Stimulated activated CD4-positive, alpha-beta T cell treated with anti-CD3 and anti-CD28 coated beads, Interleukin-4, amount 100 ng/mL, for 48 hours (primary cell): Measurements from ENCODE around the gene MYO3A.
A peak's percentile ranks its signal among the peaks of the same experiment; 100 is the strongest.

Experiments
- DNase-seq, 2 donors: peaks; one replicate each; pipeline ENCODE4 v3.0.0-alpha.2; 2020; ENCODE audit warnings: low read depth in 2 of 2

MYO3A gene

GRCh38 chr10:26214004-26214403 lies 280.0 kb downstream of the MYO3A start:
- no peak for DNase-seq

GRCh38 chr10:26214551-26215395 lies 280.7 kb downstream of the MYO3A start:
- DNase-seq: no peak

GRCh38 chr10:26215396-26215934 lies 281.4 kb downstream of the MYO3A start:
- no peak for DNase-seq

- DNase-seq: peak; percentile 41 to 47
Measured at GRCh38 chr10:26215935-26216584, 282.0 kb downstream of the MYO3A start.

GRCh38 chr10:26216585-26217395 lies 282.8 kb downstream of the MYO3A start, which contains the start of gene GAD2:
GAD2 (plus strand) TSS chr10:26216774; CDS start chr10:26216810, 36 bp downstream.
- no peak for DNase-seq

GRCh38 chr10:26217396-26218086 lies 283.5 kb downstream of the MYO3A start:
- no peak for DNase-seq

- no peak for DNase-seq
Measured at GRCh38 chr10:26219676-26220075, 285.6 kb downstream of the MYO3A start.

- DNase-seq: no peak
Measured at GRCh38 chr10:26220901-26221300, 286.9 kb downstream of the MYO3A start.

- no peak for DNase-seq
Measured at GRCh38 chr10:26221541-26221940, 287.5 kb downstream of the MYO3A start.

GRCh38 chr10:26222563-26222962 lies 288.5 kb downstream of the MYO3A start:
- no peak for DNase-seq

- no peak for DNase-seq
Measured at GRCh38 chr10:26225322-26225721, 291.3 kb downstream of the MYO3A start.

- DNase-seq: no peak
Measured at GRCh38 chr10:26227786-26228185, 293.8 kb downstream of the MYO3A start.

GRCh38 chr10:26232174-26232573 lies 298.1 kb downstream of the MYO3A start:
- no peak for DNase-seq

- DNase-seq: no peak
Measured at GRCh38 chr10:26235761-26236160, 301.7 kb downstream of the MYO3A start.

- no peak for DNase-seq
Measured at GRCh38 chr10:26238378-26238777, 304.3 kb downstream of the MYO3A start.

- DNase-seq: no peak
Measured at GRCh38 chr10:26242706-26243350, 308.8 kb downstream of the MYO3A start.

- no peak for DNase-seq
Measured at GRCh38 chr10:26243351-26243720, 309.3 kb downstream of the MYO3A start.

- DNase-seq: no peak
Measured at GRCh38 chr10:26249681-26250080, 315.7 kb downstream of the MYO3A start.

- DNase-seq: no peak
Measured at GRCh38 chr10:26251925-26252324, 317.9 kb downstream of the MYO3A start.

GRCh38 chr10:26254616-26255015 lies 320.6 kb downstream of the MYO3A start:
- no peak for DNase-seq

- no peak for DNase-seq
Measured at GRCh38 chr10:26259341-26259740, 325.3 kb downstream of the MYO3A start.
